BLaER1 treated with 17β-estradiol and CSF1 and Interleukin-3, amounts not matched to agents 10 nM and 100 nM (cell line): ENCODE data around the gene MAP3K14.

Experiments
- H3K27ac ChIP-seq, 11 experiments: shearing (Covaris generic); formaldehyde crosslinking; 2 replicates each; pipeline ENCODE4 v1.8.1; 2022
- H3K27me3 ChIP-seq, 11 experiments: shearing (Covaris generic); formaldehyde crosslinking; 2 replicates each; pipeline ENCODE4 v1.8.1; 2022
- H3K36me3 ChIP-seq, 11 experiments: shearing (Covaris generic); formaldehyde crosslinking; 2 replicates each; pipeline ENCODE4 v1.8.1; 2022
- H3K4me1 ChIP-seq, 10 experiments: shearing (Covaris generic); formaldehyde crosslinking; 2 replicates each; pipeline ENCODE4 v1.8.1; 2022
- H3K4me2 ChIP-seq, 11 experiments: shearing (Covaris generic); formaldehyde crosslinking; 2 replicates each; pipeline ENCODE4 v1.8.1; 2022
- H3K4me3 ChIP-seq, 10 experiments: shearing (Covaris generic); formaldehyde crosslinking; 2 replicates each; pipeline ENCODE4 v1.8.1; 2022
- H3K9ac ChIP-seq, 11 experiments: shearing (Covaris generic); formaldehyde crosslinking; 2 replicates each; pipeline ENCODE4 v1.8.1; 2022
- H3K9me3 ChIP-seq, 11 experiments: shearing (Covaris generic); formaldehyde crosslinking; replicated peaks in 1 of 11; 2 replicates each; pipeline ENCODE4 v1.8.1; 2022
- H4K20me1 ChIP-seq, 11 experiments: shearing (Covaris generic); formaldehyde crosslinking; 2 replicates each; pipeline ENCODE4 v1.8.1; 2022
- Cebpa-rat ChIP-seq, 11 experiments: shearing (Covaris generic); IDR thresholded peaks; 2 replicates each; pipeline ENCODE4 v1.8.1; 2022

MAP3K14 gene

DNA sequence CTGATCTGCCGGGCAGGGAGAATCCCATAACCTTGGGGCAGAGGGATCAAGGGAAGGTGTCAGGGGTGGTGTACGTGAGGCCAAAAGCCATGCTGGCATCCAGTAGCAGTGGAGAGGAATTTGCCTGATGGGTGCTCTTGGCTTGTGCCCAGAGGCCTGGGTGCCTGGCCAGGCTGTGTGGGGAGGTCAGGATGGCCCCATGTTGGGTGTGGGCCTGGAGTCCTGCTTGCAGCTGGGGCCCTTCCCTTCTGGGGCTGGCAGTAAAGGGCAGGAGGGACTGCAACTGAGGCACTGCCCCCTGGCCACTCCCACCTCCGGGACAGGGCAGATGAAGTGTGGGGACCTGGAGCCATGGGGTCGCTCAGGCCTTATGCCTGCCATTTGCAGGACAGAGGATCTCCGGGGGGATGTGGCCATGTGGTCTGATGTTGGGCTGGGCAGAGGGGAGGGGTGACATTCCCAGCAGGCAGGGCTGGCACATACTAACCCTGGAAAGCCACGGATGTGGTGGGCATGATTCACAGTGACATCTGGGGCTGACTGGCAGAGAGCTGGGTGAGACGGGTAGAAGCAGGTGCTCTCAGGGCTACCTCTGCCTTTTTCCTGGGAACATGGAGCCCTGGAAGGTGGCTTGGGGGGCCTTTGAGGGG, 91.6 kb downstream of the MAP3K14 start:
- peak overlapping the region; percentile 98 to 100 (median 100) for H3K4me2 ChIP-seq
- H3K9ac ChIP-seq = peak overlapping the region; percentile 90 to 99 (median 97)
- no peaks in the 10 kb centered on the region for H3K9me3 ChIP-seq
- H3K27ac ChIP-seq = peak overlapping the region; percentile 90 to 100 (median 99)
- no peak for TF ChIP-seq Cebpa-rat (IDR thresholded peaks at IDR 0.05)
- H3K27me3 ChIP-seq = no peaks in the 10 kb centered on the region
- peaks cover 0 to 37% (median 5%) of the 10 kb centered on the region in 11 experiments; a peak in 10 of 22 replicates for H3K36me3 ChIP-seq
- H3K4me1 ChIP-seq = peaks cover 63 to 87% (median 72%) of the 10 kb centered on the region in 10 experiments
- peak overlapping the region; percentile 93 to 100 (median 98) for H3K4me3 ChIP-seq
- peaks cover 0 to 5% (median 2%) of the 10 kb centered on the region in 11 experiments; a peak in 5 of 22 replicates for H4K20me1 ChIP-seq

GRCh38 chr17:45224671-45225050, 92.2 kb downstream of the MAP3K14 start:
- Histone ChIP-seq H3K36me3 (peaks cover 0 to 35% (median 10%) of the 10 kb centered on the region in 11 experiments; a peak in 11 of 22 replicates), H3K27ac (peak overlapping the region; percentile 90 to 100 (median 99)), H3K4me3 (peak overlapping the region; percentile 93 to 100 (median 98)), H3K27me3 (no peaks in the 10 kb centered on the region), H3K4me2 (peak overlapping the region; percentile 98 to 100 (median 100)), H3K9ac (peak overlapping the region; percentile 90 to 99 (median 97)), H3K4me1 (peaks cover 63 to 87% (median 72%) of the 10 kb centered on the region in 10 experiments), H4K20me1 (peaks cover 0 to 10% (median 7%) of the 10 kb centered on the region in 11 experiments; a peak in 7 of 22 replicates), H3K9me3 (no peaks in the 10 kb centered on the region)
- no peak for TF ChIP-seq Cebpa-rat (IDR thresholded peaks at IDR 0.05)

DNA sequence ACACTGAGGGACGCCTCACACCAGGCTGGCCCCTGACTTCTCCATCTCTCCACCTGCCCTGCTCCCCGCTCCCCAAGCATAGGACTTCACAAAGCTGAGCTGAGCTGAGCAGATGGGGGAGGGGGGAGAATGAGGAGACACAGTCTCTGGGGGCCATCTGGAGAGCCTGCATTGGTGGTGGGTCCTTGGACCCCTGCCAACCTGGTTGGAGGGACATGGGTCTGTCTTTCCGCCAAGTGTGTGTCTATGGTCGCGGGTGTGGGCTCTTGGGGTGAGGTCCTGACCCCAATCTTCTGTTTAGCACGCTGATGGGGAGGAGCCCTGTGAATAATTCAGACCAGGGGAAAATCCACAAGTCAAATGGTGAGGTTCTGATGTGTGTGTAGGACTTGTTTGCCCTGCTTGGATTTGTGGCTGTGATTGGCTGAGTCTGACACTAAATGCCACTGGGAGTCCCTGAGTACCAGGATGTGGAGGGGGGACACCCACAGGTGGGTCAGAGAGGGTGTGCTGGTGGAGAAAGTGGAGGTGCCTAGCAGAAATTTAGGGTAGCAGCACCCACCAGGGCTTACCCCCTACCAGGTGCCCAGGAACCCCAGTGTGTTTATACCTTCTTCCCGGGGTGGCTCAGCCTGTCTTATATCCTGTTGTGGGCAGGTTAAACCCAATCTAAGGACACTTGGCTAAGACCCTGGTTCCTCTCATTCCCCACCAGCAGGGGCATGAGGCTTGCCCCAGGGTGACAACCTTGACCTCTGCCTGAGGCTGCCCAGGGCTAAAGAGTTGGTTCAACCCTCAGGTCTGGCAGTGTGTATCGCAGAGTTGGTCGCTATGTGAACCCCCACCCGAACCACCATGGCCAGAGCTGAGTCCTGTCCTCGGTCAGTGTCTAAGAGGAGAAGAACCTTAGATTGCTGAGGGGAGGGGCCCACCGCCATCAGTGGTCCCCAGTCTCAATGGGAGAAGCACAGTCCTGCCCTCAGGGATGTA, 93.0 kb downstream of the MAP3K14 start:
- Histone ChIP-seq H3K4me2 (peak overlapping the region; percentile 98 to 100 (median 100)), H3K27ac (peak overlapping the region; percentile 90 to 100 (median 99)), H3K27me3 (no peaks in the 10 kb centered on the region), H3K9ac (peak overlapping the region; percentile 90 to 99 (median 97)), H3K36me3 (peaks cover 0 to 38% (median 9%) of the 10 kb centered on the region in 11 experiments; a peak in 12 of 22 replicates), H4K20me1 (peaks cover 0 to 18% (median 12%) of the 10 kb centered on the region in 11 experiments; a peak in 8 of 22 replicates), H3K4me3 (peak overlapping the region; percentile 93 to 100 (median 98)), H3K4me1 (peaks cover 62 to 86% (median 74%) of the 10 kb centered on the region in 10 experiments), H3K9me3 (no peaks in the 10 kb centered on the region)
- no peak for TF ChIP-seq Cebpa-rat (IDR thresholded peaks at IDR 0.05)

DNA sequence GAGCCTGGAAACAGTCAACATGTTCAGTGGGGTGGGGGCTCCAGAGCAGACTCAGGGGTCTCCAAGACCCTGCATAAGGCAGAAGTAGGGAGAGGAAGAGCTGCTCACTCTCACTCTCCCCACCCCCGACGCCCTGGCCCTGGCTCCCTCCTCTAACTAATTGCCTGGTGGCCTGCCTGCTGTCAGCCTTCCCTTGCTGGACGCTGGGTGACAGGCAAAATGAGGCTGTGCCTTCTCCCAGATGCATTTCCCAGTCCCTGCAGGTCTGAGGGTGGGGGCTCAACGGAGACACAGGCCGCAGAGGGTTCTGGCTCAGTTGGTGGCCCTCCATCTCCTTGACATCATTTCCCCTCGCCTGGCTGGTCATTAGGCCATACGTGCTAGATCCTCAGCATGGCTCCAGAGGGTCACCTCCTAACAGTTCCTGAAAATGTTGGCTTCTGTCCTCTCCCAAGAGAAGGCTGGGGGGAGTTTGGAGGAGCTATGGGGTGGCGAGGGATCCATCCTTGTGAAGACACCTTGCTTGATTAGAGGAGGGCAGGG, 93.8 kb downstream of the MAP3K14 start:
- Histone ChIP-seq H3K4me3 (peak overlapping the region; percentile 93 to 100 (median 98)), H3K27ac (peak overlapping the region; percentile 90 to 100 (median 99))

DNA sequence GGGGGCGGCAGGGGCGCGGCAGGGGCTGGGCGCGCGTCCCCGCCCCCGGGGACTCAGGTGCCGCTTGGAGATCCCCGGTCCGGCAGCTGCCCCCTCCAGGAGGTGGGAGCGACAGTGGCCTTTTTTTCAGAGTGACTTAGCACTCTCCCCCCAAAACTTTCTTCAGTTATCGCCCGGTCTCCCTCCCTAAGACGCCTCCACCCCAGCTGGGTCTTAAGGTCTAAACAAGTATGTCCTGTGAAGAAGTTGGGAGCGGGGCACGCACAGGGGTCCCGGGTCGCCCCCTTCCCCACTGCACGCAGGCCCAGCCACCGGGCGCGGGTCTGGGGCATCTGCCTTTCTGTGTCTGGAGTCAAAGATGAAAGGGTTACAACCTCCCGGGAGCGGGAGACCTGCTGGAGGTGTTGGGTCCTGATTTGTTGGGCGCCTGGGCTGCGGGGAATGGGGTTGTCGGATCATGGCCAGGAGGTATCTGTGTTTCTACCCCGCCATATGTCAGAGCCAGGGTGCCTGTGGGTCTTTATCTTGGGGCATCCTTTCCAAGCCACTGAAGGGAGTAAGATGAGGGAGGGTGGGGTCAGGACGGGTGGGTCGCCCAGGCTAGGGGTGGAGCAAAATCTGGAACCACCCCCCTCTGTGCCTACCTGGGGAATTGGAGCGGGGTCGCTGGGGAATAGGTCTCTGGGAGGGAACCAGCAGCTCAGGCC, 94.4 kb downstream of the MAP3K14 start:
- H3K27ac ChIP-seq = peak overlapping the region; percentile 90 to 100 (median 99)
- no peak for TF ChIP-seq Cebpa-rat (IDR thresholded peaks at IDR 0.05)
- peak overlapping the region; percentile 90 to 99 (median 97) for H3K9ac ChIP-seq
- peak overlapping the region; percentile 98 to 100 (median 100) for H3K4me2 ChIP-seq
- H4K20me1 ChIP-seq = peaks cover 0 to 30% (median 12%) of the 10 kb centered on the region in 11 experiments; a peak in 8 of 22 replicates
- peaks cover 62 to 76% (median 71%) of the 10 kb centered on the region in 10 experiments for H3K4me1 ChIP-seq
- H3K9me3 ChIP-seq = no peaks in the 10 kb centered on the region
- H3K27me3 ChIP-seq = no peaks in the 10 kb centered on the region
- peaks cover 0 to 52% (median 18%) of the 10 kb centered on the region in 11 experiments; a peak in 14 of 22 replicates for H3K36me3 ChIP-seq
- peak overlapping the region; percentile 93 to 100 (median 98) for H3K4me3 ChIP-seq

More for the DNA sequence above, 93.8 kb downstream of the MAP3K14 start:
- peaks cover 0 to 25% (median 12%) of the 10 kb centered on the region in 11 experiments; a peak in 8 of 22 replicates for H4K20me1 ChIP-seq
- H3K4me2 ChIP-seq = peak overlapping the region; percentile 98 to 100 (median 100)
- TF ChIP-seq Cebpa-rat (IDR thresholded peaks at IDR 0.05) = no peak
- no peaks in the 10 kb centered on the region for H3K9me3 ChIP-seq
- peaks cover 0 to 46% (median 17%) of the 10 kb centered on the region in 11 experiments; a peak in 14 of 22 replicates for H3K36me3 ChIP-seq
- H3K4me1 ChIP-seq = peaks cover 62 to 79% (median 72%) of the 10 kb centered on the region in 10 experiments
- H3K9ac ChIP-seq = peak overlapping the region; percentile 90 to 99 (median 97)
- no peaks in the 10 kb centered on the region for H3K27me3 ChIP-seq

GRCh38 chr17:45222014-45222288, 94.9 kb downstream of the MAP3K14 start:
- peaks cover 0 to 35% (median 12%) of the 10 kb centered on the region in 11 experiments; a peak in 9 of 22 replicates for H4K20me1 ChIP-seq
- H3K4me1 ChIP-seq = peaks cover 62 to 76% (median 71%) of the 10 kb centered on the region in 10 experiments
- H3K27ac ChIP-seq = peak overlapping the region; percentile 90 to 100 (median 99)
- peak overlapping the region; percentile 93 to 100 (median 98) for H3K4me3 ChIP-seq
- peaks cover 0 to 56% (median 18%) of the 10 kb centered on the region in 11 experiments; a peak in 15 of 22 replicates for H3K36me3 ChIP-seq
- no peaks in the 10 kb centered on the region for H3K9me3 ChIP-seq
- no peaks in the 10 kb centered on the region for H3K27me3 ChIP-seq
- peak overlapping the region; percentile 98 to 100 (median 100); a peak in 21 of 22 replicates for H3K4me2 ChIP-seq
- TF ChIP-seq Cebpa-rat (IDR thresholded peaks at IDR 0.05) = no peak
- peak overlapping the region; percentile 90 to 99 (median 97) for H3K9ac ChIP-seq

DNA sequence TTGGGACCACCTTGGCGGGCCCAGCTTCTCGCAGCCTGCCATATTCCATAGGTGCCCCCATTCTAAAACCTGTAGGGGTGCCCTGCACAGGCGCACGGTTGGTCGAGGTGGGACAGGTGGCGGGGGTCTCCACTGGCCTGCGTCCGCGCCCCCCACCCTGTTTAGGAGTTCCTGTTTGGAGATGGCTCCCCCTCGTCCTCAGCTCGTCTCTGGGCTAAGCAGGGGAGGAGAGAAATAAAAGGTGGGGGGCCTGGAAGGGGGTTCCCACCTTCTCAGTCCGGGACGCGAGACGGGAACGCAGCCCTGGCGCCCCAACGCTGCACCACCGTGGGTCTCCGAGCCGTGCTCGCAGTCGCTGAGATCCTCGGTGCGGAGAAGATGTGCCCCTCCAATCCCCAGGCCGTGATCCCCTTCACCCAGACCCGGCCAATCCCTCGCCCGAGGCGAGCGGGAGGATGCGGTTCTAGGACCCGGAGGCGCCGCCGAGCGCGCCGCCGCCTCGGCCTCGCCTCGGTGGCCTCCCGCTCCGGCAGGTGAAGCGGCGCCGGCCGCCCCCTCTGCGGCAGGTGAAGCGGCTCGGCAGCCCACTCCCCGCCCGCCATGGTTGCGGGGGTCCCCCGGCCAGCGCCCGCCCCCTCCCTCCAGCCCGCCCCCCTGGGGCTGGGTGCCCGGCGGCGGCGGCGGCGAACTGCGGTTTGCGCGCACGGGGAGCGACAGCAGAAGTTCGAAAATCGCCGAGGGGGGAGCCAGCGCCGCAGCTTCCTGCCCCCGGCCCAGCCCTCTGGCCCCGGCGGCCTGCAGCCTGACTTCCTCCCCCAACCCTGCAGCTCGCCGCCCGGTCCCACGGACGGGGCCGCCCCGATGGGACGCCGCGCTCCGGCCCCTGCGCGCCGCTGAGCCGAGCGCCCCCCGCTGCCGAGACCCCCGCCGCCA, 95.5 kb downstream of the MAP3K14 start, which contains the start of gene FMNL1:
FMNL1 (plus strand) TSS at position 805 of the 933 bp plus-strand sequence. CDS start 240 bp downstream, outside the sequence.
- Histone ChIP-seq H3K36me3 (peaks cover 0 to 62% (median 24%) of the 10 kb centered on the region in 11 experiments; a peak in 15 of 22 replicates), H3K4me3 (peak within 1 kb of the TSS; percentile 93 to 100 (median 98)), H3K9me3 (no peaks in the 10 kb centered on the region), H3K27ac (peak within 1 kb of the TSS; percentile 90 to 100 (median 99)), H3K9ac (peak within 1 kb of the TSS; percentile 90 to 99 (median 97)), H4K20me1 (peaks cover 0 to 41% (median 12%) of the 10 kb centered on the region in 11 experiments; a peak in 9 of 22 replicates), H3K27me3 (no peaks in the 10 kb centered on the region), H3K4me1 (peaks cover 58 to 76% (median 66%) of the 10 kb centered on the region in 10 experiments), H3K4me2 (peak within 1 kb of the TSS; percentile 98 to 100 (median 100))
- no peak for TF ChIP-seq Cebpa-rat (IDR thresholded peaks at IDR 0.05)
